ENCODE measurements around the gene CACNB4.

The CACNB4 gene

GRCh38 chr2:151869291-151869690 is 229.6 kb downstream of the CACNB4 start:
- Histone ChIP-seq H3F3A (ENCODE audit: insufficient read depth, low read length) (no peaks in the 10 kb centered on the region), H3K9me2 (ENCODE audit: low read depth, low read length) (no peaks in the 10 kb centered on the region), H3K79me2 (ENCODE audit: insufficient read depth, low read length) (no peaks in the 10 kb centered on the region), H3K27ac (ENCODE audit: low read depth, low read length, poor library complexity, severe bottlenecking) (no peak overlapping the region), H4K20me1 (ENCODE audit: insufficient read depth, low read length) (no peaks in the 10 kb centered on the region), H3K9ac (ENCODE audit: low read length) (no peak overlapping the region), H3K4me3 (ENCODE audit: low read depth, low read length, poor library complexity, severe bottlenecking) (no peak overlapping the region), H3K9me3 (ENCODE audit: low read length) (no peaks in the 10 kb centered on the region), H3K27me3 (ENCODE audit: insufficient read depth, low read length) (no peaks in the 10 kb centered on the region; the same call in 1 of the 2 replicates), H3K36me3 (ENCODE audit: insufficient read depth, low read length) (no peaks in the 10 kb centered on the region), H3K4me2 (ENCODE audit: low read length) (no peak overlapping the region), H2AFZ (ENCODE audit: low read length) (no peak overlapping the region), H3K4me1 (ENCODE audit: insufficient read depth, low read length, severe bottlenecking) (no peaks in the 10 kb centered on the region)
- TF ChIP-seq CTCF (IDR thresholded peaks at IDR 0.05; ENCODE audit: low read length) (no peak), EZH2 (IDR thresholded peaks at IDR 0.05; ENCODE audit: borderline replicate concordance, low read length) (no peak)

GRCh38 chr2:151862700-151863099 is 236.1 kb downstream of the CACNB4 start:
- Histone ChIP-seq H3K4me2 (ENCODE audit: low read length) (no peak overlapping the region), H3K27me3 (ENCODE audit: insufficient read depth, low read length) (no peaks in the 10 kb centered on the region)

GRCh38 chr2:151861174-151861573 is 237.7 kb downstream of the CACNB4 start:
- no peaks in the 10 kb centered on the region for H3K27me3 ChIP-seq (ENCODE audit: insufficient read depth, low read length)
- no peaks in the 10 kb centered on the region for H3K9me2 ChIP-seq (ENCODE audit: low read depth, low read length)

More at GRCh38 chr2:151862700-151863099, 236.1 kb downstream of the CACNB4 start:
- Histone ChIP-seq H3K9me2 (ENCODE audit: low read depth, low read length) (no peaks in the 10 kb centered on the region), H4K20me1 (ENCODE audit: insufficient read depth, low read length) (no peaks in the 10 kb centered on the region), H3F3A (ENCODE audit: insufficient read depth, low read length) (no peaks in the 10 kb centered on the region), H3K9me3 (ENCODE audit: low read length) (no peaks in the 10 kb centered on the region), H3K79me2 (ENCODE audit: insufficient read depth, low read length) (no peaks in the 10 kb centered on the region), H2AFZ (ENCODE audit: low read length) (no peak overlapping the region), H3K9ac (ENCODE audit: low read length) (no peak overlapping the region), H3K27ac (ENCODE audit: low read depth, low read length, poor library complexity, severe bottlenecking) (no peak overlapping the region), H3K4me1 (ENCODE audit: insufficient read depth, low read length, severe bottlenecking) (no peaks in the 10 kb centered on the region), H3K4me3 (ENCODE audit: low read depth, low read length, poor library complexity, severe bottlenecking) (no peak overlapping the region), H3K36me3 (ENCODE audit: insufficient read depth, low read length) (no peaks in the 10 kb centered on the region)
- TF ChIP-seq CTCF (IDR thresholded peaks at IDR 0.05; ENCODE audit: low read length) (no peak), EZH2 (IDR thresholded peaks at IDR 0.05; ENCODE audit: borderline replicate concordance, low read length) (no peak)

More at GRCh38 chr2:151861174-151861573, 237.7 kb downstream of the CACNB4 start:
- Histone ChIP-seq H3K79me2 (ENCODE audit: insufficient read depth, low read length) (no peaks in the 10 kb centered on the region), H3K4me2 (ENCODE audit: low read length) (no peak overlapping the region), H3K4me1 (ENCODE audit: insufficient read depth, low read length, severe bottlenecking) (no peaks in the 10 kb centered on the region), H3K4me3 (ENCODE audit: low read depth, low read length, poor library complexity, severe bottlenecking) (no peak overlapping the region), H3K9me3 (ENCODE audit: low read length) (no peaks in the 10 kb centered on the region), H3K27ac (ENCODE audit: low read depth, low read length, poor library complexity, severe bottlenecking) (no peak overlapping the region), H3K36me3 (ENCODE audit: insufficient read depth, low read length) (no peaks in the 10 kb centered on the region), H4K20me1 (ENCODE audit: insufficient read depth, low read length) (no peaks in the 10 kb centered on the region), H2AFZ (ENCODE audit: low read length) (no peak overlapping the region), H3K9ac (ENCODE audit: low read length) (no peak overlapping the region), H3F3A (ENCODE audit: insufficient read depth, low read length) (no peaks in the 10 kb centered on the region)
- TF ChIP-seq EZH2 (IDR thresholded peaks at IDR 0.05; ENCODE audit: borderline replicate concordance, low read length), result no peak
- TF ChIP-seq CTCF (IDR thresholded peaks at IDR 0.05; ENCODE audit: low read length), result no peak
